ENCODE measurements around the gene TNS1.

The TNS1 gene

GRCh38 chr2:217951091-217951490 is 51.7 kb downstream of the TNS1 start:
- Histone ChIP-seq H3K9ac (ENCODE audit: low read depth, low read length) (no peak overlapping the region), H3K27me3 (ENCODE audit: control insufficient read depth, insufficient read depth, low read length) (no peaks in the 10 kb centered on the region), H3K36me3 (ENCODE audit: insufficient read depth, low read length) (no peaks in the 10 kb centered on the region), H3K9me3 (replicated peaks; ENCODE audit: low read length) (no peaks in the 10 kb centered on the region), H3K4me1 (ENCODE audit: control insufficient read depth, insufficient read depth, low read length) (peaks cover 7% of the 10 kb centered on the region), H3K4me2 (ENCODE audit: low read length) (no peak overlapping the region), H3K4me3 (ENCODE audit: low read length) (no peak overlapping the region)

- H3K27me3 ChIP-seq (ENCODE audit: control insufficient read depth, insufficient read depth, low read length): no peaks in the 10 kb centered on the region
- H3K4me3 ChIP-seq (ENCODE audit: low read length): no peak overlapping the region
- H3K9me3 ChIP-seq (replicated peaks; ENCODE audit: low read length): no peaks in the 10 kb centered on the region
- H3K9ac ChIP-seq (ENCODE audit: low read depth, low read length): no peak overlapping the region
- peaks cover 7% of the 10 kb centered on the region for H3K4me1 ChIP-seq (ENCODE audit: control insufficient read depth, insufficient read depth, low read length)
- no peaks in the 10 kb centered on the region for H3K36me3 ChIP-seq (ENCODE audit: insufficient read depth, low read length)
- no peak overlapping the region for H3K4me2 ChIP-seq (ENCODE audit: low read length)
Measured at GRCh38 chr2:217950401-217950871, 52.4 kb downstream of the TNS1 start.

- H3K4me2 ChIP-seq (ENCODE audit: low read length): no peak overlapping the region
- H3K9ac ChIP-seq (ENCODE audit: low read depth, low read length): no peak overlapping the region
- no peaks in the 10 kb centered on the region for H3K9me3 ChIP-seq (replicated peaks; ENCODE audit: low read length)
- peaks cover 7% of the 10 kb centered on the region for H3K4me1 ChIP-seq (ENCODE audit: control insufficient read depth, insufficient read depth, low read length)
- H3K36me3 ChIP-seq (ENCODE audit: insufficient read depth, low read length): no peaks in the 10 kb centered on the region
- no peak overlapping the region for H3K4me3 ChIP-seq (ENCODE audit: low read length)
- H3K27me3 ChIP-seq (ENCODE audit: control insufficient read depth, insufficient read depth, low read length): no peaks in the 10 kb centered on the region
Measured at GRCh38 chr2:217949447-217949846, 53.3 kb downstream of the TNS1 start.

- peaks cover 9% of the 10 kb centered on the region for H3K4me1 ChIP-seq (ENCODE audit: control insufficient read depth, insufficient read depth, low read length)
- H3K4me3 ChIP-seq (ENCODE audit: low read length): no peak overlapping the region
- no peaks in the 10 kb centered on the region for H3K36me3 ChIP-seq (ENCODE audit: insufficient read depth, low read length)
- H3K9ac ChIP-seq (ENCODE audit: low read depth, low read length): no peak overlapping the region
- H3K27me3 ChIP-seq (ENCODE audit: control insufficient read depth, insufficient read depth, low read length): no peaks in the 10 kb centered on the region
- H3K4me2 ChIP-seq (ENCODE audit: low read length): no peak overlapping the region
- no peaks in the 10 kb centered on the region for H3K9me3 ChIP-seq (replicated peaks; ENCODE audit: low read length)
Measured at GRCh38 chr2:217948897-217949296, 53.9 kb downstream of the TNS1 start.

- H3K9me3 ChIP-seq (replicated peaks; ENCODE audit: low read length): no peaks in the 10 kb centered on the region
- peaks cover 13% of the 10 kb centered on the region for H3K4me1 ChIP-seq (ENCODE audit: control insufficient read depth, insufficient read depth, low read length)
- H3K27me3 ChIP-seq (ENCODE audit: control insufficient read depth, insufficient read depth, low read length): no peaks in the 10 kb centered on the region
- no peaks in the 10 kb centered on the region for H3K36me3 ChIP-seq (ENCODE audit: insufficient read depth, low read length)
- no peak overlapping the region for H3K9ac ChIP-seq (ENCODE audit: low read depth, low read length)
- no peak overlapping the region for H3K4me2 ChIP-seq (ENCODE audit: low read length)
- no peak overlapping the region for H3K4me3 ChIP-seq (ENCODE audit: low read length)
Measured at GRCh38 chr2:217948351-217948791, 54.4 kb downstream of the TNS1 start.

- H3K27me3 ChIP-seq (ENCODE audit: control insufficient read depth, insufficient read depth, low read length): no peaks in the 10 kb centered on the region
- H3K36me3 ChIP-seq (ENCODE audit: insufficient read depth, low read length): no peaks in the 10 kb centered on the region
- H3K4me2 ChIP-seq (ENCODE audit: low read length): no peak overlapping the region
- no peak overlapping the region for H3K4me3 ChIP-seq (ENCODE audit: low read length)
- no peak overlapping the region for H3K9ac ChIP-seq (ENCODE audit: low read depth, low read length)
- peaks cover 13% of the 10 kb centered on the region for H3K4me1 ChIP-seq (ENCODE audit: control insufficient read depth, insufficient read depth, low read length)
- no peaks in the 10 kb centered on the region for H3K9me3 ChIP-seq (replicated peaks; ENCODE audit: low read length)
Measured at GRCh38 chr2:217947383-217948350, 55.1 kb downstream of the TNS1 start.

- Histone ChIP-seq H3K4me1 (ENCODE audit: control insufficient read depth, insufficient read depth, low read length) (peaks cover 23% of the 10 kb centered on the region), H3K9ac (ENCODE audit: low read depth, low read length) (no peak overlapping the region), H3K4me3 (ENCODE audit: low read length) (no peak overlapping the region), H3K4me2 (ENCODE audit: low read length) (no peak overlapping the region), H3K27me3 (ENCODE audit: control insufficient read depth, insufficient read depth, low read length) (no peaks in the 10 kb centered on the region), H3K9me3 (replicated peaks; ENCODE audit: low read length) (no peaks in the 10 kb centered on the region), H3K36me3 (ENCODE audit: insufficient read depth, low read length) (no peaks in the 10 kb centered on the region)
Measured at GRCh38 chr2:217946051-217946450, 56.7 kb downstream of the TNS1 start.

GRCh38 chr2:217945530-217945929 is 57.3 kb downstream of the TNS1 start:
- Histone ChIP-seq H3K4me1 (ENCODE audit: control insufficient read depth, insufficient read depth, low read length) (peaks cover 26% of the 10 kb centered on the region), H3K27me3 (ENCODE audit: control insufficient read depth, insufficient read depth, low read length) (no peaks in the 10 kb centered on the region), H3K36me3 (ENCODE audit: insufficient read depth, low read length) (no peaks in the 10 kb centered on the region), H3K4me3 (ENCODE audit: low read length) (no peak overlapping the region), H3K9me3 (replicated peaks; ENCODE audit: low read length) (no peaks in the 10 kb centered on the region), H3K9ac (ENCODE audit: low read depth, low read length) (no peak overlapping the region), H3K4me2 (ENCODE audit: low read length) (no peak overlapping the region)

- Histone ChIP-seq H3K36me3 (ENCODE audit: insufficient read depth, low read length) (no peaks in the 10 kb centered on the region), H3K4me1 (ENCODE audit: control insufficient read depth, insufficient read depth, low read length) (peaks cover 32% of the 10 kb centered on the region), H3K9ac (ENCODE audit: low read depth, low read length) (no peak overlapping the region), H3K4me3 (ENCODE audit: low read length) (no peak overlapping the region), H3K9me3 (replicated peaks; ENCODE audit: low read length) (no peaks in the 10 kb centered on the region), H3K4me2 (ENCODE audit: low read length) (no peak overlapping the region), H3K27me3 (ENCODE audit: control insufficient read depth, insufficient read depth, low read length) (no peaks in the 10 kb centered on the region)
Measured at GRCh38 chr2:217944923-217945322, 57.9 kb downstream of the TNS1 start.

- no peaks in the 10 kb centered on the region for H3K27me3 ChIP-seq (ENCODE audit: control insufficient read depth, insufficient read depth, low read length)
- no peaks in the 10 kb centered on the region for H3K36me3 ChIP-seq (ENCODE audit: insufficient read depth, low read length)
- H3K4me3 ChIP-seq (ENCODE audit: low read length): no peak overlapping the region
- H3K9ac ChIP-seq (ENCODE audit: low read depth, low read length): peak overlapping the region; percentile 83
- H3K4me2 ChIP-seq (ENCODE audit: low read length): peak overlapping the region; percentile 96
- H3K9me3 ChIP-seq (replicated peaks; ENCODE audit: low read length): no peaks in the 10 kb centered on the region
- peaks cover 35% of the 10 kb centered on the region for H3K4me1 ChIP-seq (ENCODE audit: control insufficient read depth, insufficient read depth, low read length)
Measured at GRCh38 chr2:217944366-217944765, 58.4 kb downstream of the TNS1 start.

GRCh38 chr2:217943446-217944321 is 59.1 kb downstream of the TNS1 start:
- Histone ChIP-seq H3K36me3 (ENCODE audit: insufficient read depth, low read length) (no peaks in the 10 kb centered on the region), H3K9me3 (replicated peaks; ENCODE audit: low read length) (no peaks in the 10 kb centered on the region), H3K27me3 (ENCODE audit: control insufficient read depth, insufficient read depth, low read length) (no peaks in the 10 kb centered on the region), H3K4me3 (ENCODE audit: low read length) (peak overlapping the region; percentile 89), H3K9ac (ENCODE audit: low read depth, low read length) (peak overlapping the region; percentile 83), H3K4me1 (ENCODE audit: control insufficient read depth, insufficient read depth, low read length) (peaks cover 39% of the 10 kb centered on the region), H3K4me2 (ENCODE audit: low read length) (peak overlapping the region; percentile 96)
